ENCODE data around the gene FIBP. TPM values are rescaled to one million over a fixed set of nuclear protein-coding genes. Genes with fewer than 3 reads are reported as not detected.

The FIBP gene
- total and polyA plus RNA-seq, 2 experiments from 2014 or later, result 200 to 201 TPM

GRCh38 chr11:65891219-65892136, 3.2 kb upstream of the FIBP start:
- H4K20me1 ChIP-seq (ENCODE audit: insufficient read depth), result peaks cover 2% of the 10 kb centered on the region
- TF ChIP-seq EZH2 (IDR thresholded peaks at IDR 0.05; ENCODE audit: insufficient read depth, poor library complexity, severe bottlenecking) (no peak), EZH2phosphoT487 (IDR thresholded peaks at IDR 0.05; ENCODE audit: insufficient read depth, low read depth) (no peak)
- H3K27ac ChIP-seq, result peak overlapping the region; percentile 99
- no peaks in the 10 kb centered on the region for H3K9me3 ChIP-seq (ENCODE audit: low read depth)
- peak overlapping the region; percentile 93 for H3K4me2 ChIP-seq (ENCODE audit: unreplicated experiment)
- H3K9me2 ChIP-seq (ENCODE audit: insufficient read depth), result no peaks in the 10 kb centered on the region
- peaks cover 68% of the 10 kb centered on the region for H3K79me2 ChIP-seq (ENCODE audit: insufficient read depth)
- in situ Hi-C loops (cut with MboI), result no loop called here
- peak overlapping the region; percentile 99 for H3K9ac ChIP-seq
- H3K36me3 ChIP-seq (ENCODE audit: low read depth), result peaks cover 27% of the 10 kb centered on the region; the same call in 1 of the 2 replicates
- peak overlapping the region; percentile 95 for H3K4me3 ChIP-seq
- WGBS, 2 experiments (ENCODE audit: low coverage in 1 of 2, low lambda C conversion rate in 2 of 2, missing lambda C conversion rate in 2 of 2), result 5% methylated on average over 52 to 54 of the region's 57 CpGs
- H2AFZ ChIP-seq, result no peak overlapping the region
- peaks cover 59% of the 10 kb centered on the region for H3K4me1 ChIP-seq (ENCODE audit: insufficient read depth)
- H3K27me3 ChIP-seq (replicated peaks; ENCODE audit: insufficient read depth), result no peaks in the 10 kb centered on the region
- DNase-seq, result peak; percentile 64
- peaks cover 75% of the 10 kb centered on the region for H3F3A ChIP-seq (ENCODE audit: insufficient read depth)

DNA sequence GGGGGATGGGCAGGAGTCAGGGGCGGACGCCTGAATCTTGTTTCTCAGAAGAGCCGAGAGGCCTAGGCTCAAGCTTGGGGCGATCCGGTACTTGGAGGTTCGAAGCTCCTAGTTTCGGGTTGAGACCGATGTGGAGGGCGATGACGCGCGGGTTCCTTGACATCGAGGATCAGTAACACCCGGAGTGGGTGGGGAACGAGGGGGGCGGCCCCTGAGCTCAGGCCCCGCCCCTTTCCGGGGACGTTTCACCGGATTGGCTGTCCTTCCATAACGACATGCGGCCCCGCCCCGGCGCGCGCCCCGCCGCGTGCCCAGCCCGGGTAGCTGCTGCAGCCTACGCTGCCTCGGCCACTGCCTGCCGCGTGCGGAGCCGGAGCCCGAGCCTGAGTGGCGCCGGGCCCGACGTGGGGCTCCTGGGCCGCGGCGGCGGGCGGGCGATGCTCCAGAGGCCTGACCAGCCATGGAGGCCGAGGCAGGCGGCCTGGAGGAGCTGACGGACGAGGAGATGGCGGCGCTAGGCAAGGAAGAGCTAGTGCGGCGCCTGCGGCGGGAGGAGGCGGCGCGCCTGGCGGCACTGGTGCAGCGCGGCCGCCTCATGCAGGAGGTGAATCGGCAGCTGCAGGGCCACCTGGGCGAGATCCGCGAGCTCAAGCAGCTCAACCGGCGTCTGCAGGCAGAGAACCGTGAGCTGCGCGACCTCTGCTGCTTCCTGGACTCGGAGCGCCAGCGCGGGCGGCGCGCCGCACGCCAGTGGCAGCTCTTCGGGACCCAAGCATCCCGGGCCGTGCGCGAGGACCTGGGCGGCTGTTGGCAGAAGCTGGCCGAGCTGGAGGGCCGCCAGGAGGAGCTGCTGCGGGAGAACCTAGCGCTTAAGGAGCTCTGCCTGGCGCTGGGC, 2.3 kb upstream of the FIBP start, which contains the start of gene CCDC85B:
CCDC85B (plus strand) TSS at position 350 of the 895 bp plus-strand sequence; CDS start at position 461, 111 bp downstream.
- DNase-seq, result peak; percentile 98
- Histone ChIP-seq H3K27ac (peak within 1 kb of the TSS; percentile 99), H3K4me1 (ENCODE audit: insufficient read depth) (peaks cover 54% of the 10 kb centered on the region), H3K9me3 (ENCODE audit: low read depth) (no peaks in the 10 kb centered on the region), H3K27me3 (replicated peaks; ENCODE audit: insufficient read depth) (no peaks in the 10 kb centered on the region), H3K4me3 (peak within 1 kb of the TSS; percentile 95), H3F3A (ENCODE audit: insufficient read depth) (peaks cover 74% of the 10 kb centered on the region), H4K20me1 (ENCODE audit: insufficient read depth) (no peaks in the 10 kb centered on the region; the same call in 1 of the 2 replicates), H2AFZ (no peak within 1 kb of the TSS), H3K79me2 (ENCODE audit: insufficient read depth) (peaks cover 68% of the 10 kb centered on the region), H3K9me2 (ENCODE audit: insufficient read depth) (no peaks in the 10 kb centered on the region), H3K36me3 (ENCODE audit: low read depth) (peaks cover 18% of the 10 kb centered on the region; the same call in 1 of the 2 replicates), H3K4me2 (ENCODE audit: unreplicated experiment) (peak within 1 kb of the TSS; percentile 93), H3K9ac (peak within 1 kb of the TSS; percentile 99)
- no peak for TF ChIP-seq EZH2 (IDR thresholded peaks at IDR 0.05; ENCODE audit: insufficient read depth, poor library complexity, severe bottlenecking)
- no peak for TF ChIP-seq EZH2phosphoT487 (IDR thresholded peaks at IDR 0.05; ENCODE audit: insufficient read depth, low read depth)
- in situ Hi-C loops (cut with MboI), result no loop called here
- WGBS, 2 experiments (ENCODE audit: low coverage in 1 of 2, low lambda C conversion rate in 2 of 2, missing lambda C conversion rate in 2 of 2), result 1 to 2% methylated on average over 78 to 87 of the region's 94 CpGs

GRCh38 chr11:65887723-65888162, 528 bp downstream of the FIBP start:
- no peaks in the 10 kb centered on the region for H3K9me3 ChIP-seq (ENCODE audit: low read depth)
- H3K36me3 ChIP-seq (ENCODE audit: low read depth), result peaks cover 23% of the 10 kb centered on the region; the same call in 1 of the 2 replicates
- no peak for TF ChIP-seq EZH2phosphoT487 (IDR thresholded peaks at IDR 0.05; ENCODE audit: insufficient read depth, low read depth)
- no peak for TF ChIP-seq EZH2 (IDR thresholded peaks at IDR 0.05; ENCODE audit: insufficient read depth, poor library complexity, severe bottlenecking)
- no peaks in the 10 kb centered on the region for H3K9me2 ChIP-seq (ENCODE audit: insufficient read depth)
- H3K79me2 ChIP-seq (ENCODE audit: insufficient read depth), result peaks cover 64% of the 10 kb centered on the region
- peaks cover 31% of the 10 kb centered on the region for H3K4me1 ChIP-seq (ENCODE audit: insufficient read depth)
- H3K9ac ChIP-seq, result peak overlapping the region; percentile 99
- H3K4me3 ChIP-seq, result peak overlapping the region; percentile 95
- peak overlapping the region; percentile 76 for H2AFZ ChIP-seq
- H4K20me1 ChIP-seq (ENCODE audit: insufficient read depth), result no peaks in the 10 kb centered on the region; the same call in 1 of the 2 replicates
- no peaks in the 10 kb centered on the region for H3K27me3 ChIP-seq (replicated peaks; ENCODE audit: insufficient read depth)
- 4 to 6% methylated on average over 23 of the region's 23 CpGs for WGBS, 2 experiments (ENCODE audit: low coverage in 1 of 2, low lambda C conversion rate in 2 of 2, missing lambda C conversion rate in 2 of 2)
- in situ Hi-C loops (cut with MboI), result loop anchor here (10.0 kb wide), 1 partner anchor 97 kb away; no protein-coding TSS in a partner anchor
- peak overlapping the region; percentile 74 for H3K4me2 ChIP-seq (ENCODE audit: unreplicated experiment)
- H3K27ac ChIP-seq, result peak overlapping the region; percentile 99
- peak; percentile 92 for DNase-seq
- H3F3A ChIP-seq (ENCODE audit: insufficient read depth), result peaks cover 49% of the 10 kb centered on the region

Measured in GM23248 (cell line).